Cardiac fibroblast (primary cell): Measurements from ENCODE around the gene PCSK7.

ENCODE experiments used
- DNase-seq, 2 donors: peaks; one replicate each; pipeline versions ENCODE4 v3.0.0 to v3.0.0-alpha.2; 2010; ENCODE audit warnings: low read depth in 2 of 2
- H3K4me3 ChIP-seq, 2 donors: replicated peaks in 1 of 2; 1 replicate in 1 of 2; 2 replicates in 1 of 2; pipeline ENCODE4 v1.5.1; 2011; ENCODE audit warnings: low read depth in 2 of 2, low read length in 2 of 2, mild to moderate bottlenecking in 2 of 2, moderate library complexity in 1 of 2
- CTCF ChIP-seq: IDR thresholded peaks from one replicate; pipeline ENCODE4 v1.5.1; 2011; ENCODE audit warnings: low read depth, mild to moderate bottlenecking, low read length, inconsistent platforms

PCSK7 gene

GRCh38 chr11:117232092-117232878, 412 bp upstream of the PCSK7 start, which contains the start of gene RNF214:
Gene RNF214 (plus strand): TSS chr11:117232671. CDS start chr11:117234273, 1,602 bp downstream.
- peak; percentile 57 for TF ChIP-seq CTCF
- H3K4me3 ChIP-seq = peak within 1 kb of the TSS; percentile 94 to 96
- DNase-seq = peak; percentile 62 to 81

- no peak for TF ChIP-seq CTCF
- H3K4me3 ChIP-seq = peak overlapping the region; percentile 94 to 96
- no peak for DNase-seq
Measured at GRCh38 chr11:117230999-117231841, 653 bp downstream of the PCSK7 start.

- H3K4me3 ChIP-seq = peak overlapping the region; percentile 94 to 96
- TF ChIP-seq CTCF = no peak
- DNase-seq = peak in 1 of 2 donors; percentile 50
Measured at GRCh38 chr11:117230286-117230961, 1.4 kb downstream of the PCSK7 start.

- DNase-seq = no peak
- TF ChIP-seq CTCF = no peak
Measured at GRCh38 chr11:117229931-117230285, 2.0 kb downstream of the PCSK7 start.

GRCh38 chr11:117229411-117229810, 2.5 kb downstream of the PCSK7 start:
- DNase-seq = no peak
- no peak overlapping the region for H3K4me3 ChIP-seq
- no peak for TF ChIP-seq CTCF

More at GRCh38 chr11:117229931-117230285, 2.0 kb downstream of the PCSK7 start:
- no peak overlapping the region for H3K4me3 ChIP-seq

- H3K4me3 ChIP-seq = no peak overlapping the region
- TF ChIP-seq CTCF = no peak
- DNase-seq = no peak
Measured at GRCh38 chr11:117228091-117228490, 3.8 kb downstream of the PCSK7 start.
